Upper lobe of left lung (tissue), 4 donors: Measurements from ENCODE around the gene FOLR3.

ENCODE experiments used
- CTCF ChIP-seq, 6 experiments: fragments of 450-650 bp in 4 of 6; fragments of 200-600 bp in 2 of 6; sonication (generic) in 2 of 6; IDR thresholded peaks; one replicate each; pipeline ENCODE4 v1.5.1; 2016 to 2019; ENCODE audit warnings: antibody characterized with exemption in 6 of 6
- EP300 ChIP-seq, 4 donors: sonication (generic); formaldehyde crosslinking; IDR thresholded peaks; one replicate each; pipeline ENCODE4 v1.5.1; 2017; ENCODE audit warnings: antibody characterized with exemption in 4 of 4, control low read depth in 2 of 4
- POLR2A ChIP-seq, 4 donors: fragments of 450-650 bp; IDR thresholded peaks; one replicate each; pipeline ENCODE4 v1.5.1; 2016 to 2017; ENCODE audit warnings: antibody characterized with exemption in 4 of 4, mild to moderate bottlenecking in 2 of 4
- POLR2AphosphoS5 ChIP-seq, 2 donors: sonication (generic); formaldehyde crosslinking; IDR thresholded peaks; one replicate each; pipeline ENCODE4 v1.5.1; 2017; ENCODE audit warnings: antibody characterized with exemption in 2 of 2

GRCh38 chr11:72155751-72156150 is 20.2 kb downstream of the FOLR3 start:
- TF ChIP-seq CTCF (IDR thresholded peaks at IDR 0.05) (no peak), POLR2AphosphoS5 (IDR thresholded peaks at IDR 0.05) (no peak), POLR2A (IDR thresholded peaks at IDR 0.05) (no peak), EP300 (IDR thresholded peaks at IDR 0.05) (no peak)
